Transverse colon (tissue), 4 donors: Measurements from ENCODE around the gene NLRC4. TPM values are rescaled to one million over a fixed set of nuclear protein-coding genes. Genes with fewer than 3 reads are reported as not detected.
"Not testable (repeated sequence)": the region's sequence is repeated elsewhere in the genome, so short reads cannot be mapped to it uniquely, and the experiment has no call there.

Experiments used
- DNase-seq: peaks from one replicate; pipeline ENCODE4 v3.0.0-alpha.2; 2019
- H3K27ac ChIP-seq, 4 donors: fragments of 200-600 bp; sonication (generic); 2 replicates each; pipeline ENCODE4 v1.5.1; 2016 to 2018; ENCODE audit warnings: inconsistent platforms in 4 of 4
- H3K27me3 ChIP-seq: fragments of 200-600 bp; sonication (generic); 2 replicates; pipeline ENCODE4 v1.5.1; 2017; ENCODE audit warnings: inconsistent platforms
- H3K36me3 ChIP-seq, 4 donors: fragments of 200-600 bp; sonication (generic); 2 replicates each; pipeline ENCODE4 v1.5.1; 2017 to 2019; ENCODE audit warnings: inconsistent platforms in 4 of 4
- H3K4me1 ChIP-seq, 4 donors: fragments of 200-600 bp; sonication (generic); 2 replicates each; pipeline ENCODE4 v1.5.1; 2017 to 2020; ENCODE audit warnings: inconsistent platforms in 4 of 4
- H3K4me3 ChIP-seq, 4 donors: fragments of 200-600 bp; sonication (generic); 1 replicate in 1 of 4; 2 replicates in 3 of 4; pipeline versions ENCODE4 v1.5.1 to v1.6.1; 2017 to 2019; ENCODE audit warnings: inconsistent platforms in 4 of 4
- H3K9me3 ChIP-seq, 2 donors: fragments of 200-600 bp; sonication (generic); 2 replicates each; pipeline ENCODE4 v1.5.1; 2017 to 2019; ENCODE audit warnings: inconsistent platforms in 2 of 2
- CTCF ChIP-seq, 5 experiments: fragments of 200-600 bp in 3 of 5; fragments of 450-650 bp in 2 of 5; sonication (generic) in 3 of 5; IDR thresholded peaks; 1 replicate in 2 of 5; 2 replicates in 3 of 5; pipeline ENCODE4 v1.5.1; 2016 to 2017; ENCODE audit warnings: antibody characterized with exemption in 5 of 5, inconsistent platforms in 3 of 5, mild to moderate bottlenecking in 2 of 5, moderate library complexity in 1 of 5
- EP300 ChIP-seq: sonication (generic); formaldehyde crosslinking; IDR thresholded peaks from one replicate; pipeline ENCODE4 v1.6.1; 2017; ENCODE audit warnings: antibody characterized with exemption, low read depth
- POLR2A ChIP-seq: fragments of 450-650 bp; IDR thresholded peaks from one replicate; pipeline ENCODE4 v1.6.1; 2016; ENCODE audit warnings: antibody characterized with exemption, mild to moderate bottlenecking, moderate library complexity
- POLR2AphosphoS5 ChIP-seq, 3 donors: sonication (generic); formaldehyde crosslinking; IDR thresholded peaks; one replicate each; pipeline ENCODE4 v1.6.1; 2016; ENCODE audit warnings: antibody characterized with exemption in 3 of 3
- WGBS, 2 donors: methylation state at CpG; one replicate each; pipeline ENCODE4 v1.1.5; 2018; ENCODE audit warnings: low coverage in 1 of 2; 5-methylcytosine and 5-hydroxymethylcytosine counted together
- in situ Hi-C, 4 donors: fragments of 200-750 bp; cut with MboI; loops; one replicate each; pipeline versions ENCODE4 v1.15.0 to v1.15.1; 2017; ENCODE audit warnings: low sequenced_read_pairs in 3 of 4, low pct_ligation_motif_present in 1 of 4, low pct_unique_long_range_greater_than_20kb in 1 of 4
- intact Hi-C: fragments of 100-400 bp; cut with DNase I; formaldehyde crosslinking; loops from one replicate; pipeline ENCODE4 v1.15.1; 2023; ENCODE audit warnings: low total_unique reads
- total RNA-seq, 4 donors: library from RNA; depleted of rRNA; stranded (reverse); fragments of >200 nt; gene quantifications; one replicate each; pipeline ENCODE4 v1.1.0, GENCODE V29; 2016

Gene NLRC4, protein sequence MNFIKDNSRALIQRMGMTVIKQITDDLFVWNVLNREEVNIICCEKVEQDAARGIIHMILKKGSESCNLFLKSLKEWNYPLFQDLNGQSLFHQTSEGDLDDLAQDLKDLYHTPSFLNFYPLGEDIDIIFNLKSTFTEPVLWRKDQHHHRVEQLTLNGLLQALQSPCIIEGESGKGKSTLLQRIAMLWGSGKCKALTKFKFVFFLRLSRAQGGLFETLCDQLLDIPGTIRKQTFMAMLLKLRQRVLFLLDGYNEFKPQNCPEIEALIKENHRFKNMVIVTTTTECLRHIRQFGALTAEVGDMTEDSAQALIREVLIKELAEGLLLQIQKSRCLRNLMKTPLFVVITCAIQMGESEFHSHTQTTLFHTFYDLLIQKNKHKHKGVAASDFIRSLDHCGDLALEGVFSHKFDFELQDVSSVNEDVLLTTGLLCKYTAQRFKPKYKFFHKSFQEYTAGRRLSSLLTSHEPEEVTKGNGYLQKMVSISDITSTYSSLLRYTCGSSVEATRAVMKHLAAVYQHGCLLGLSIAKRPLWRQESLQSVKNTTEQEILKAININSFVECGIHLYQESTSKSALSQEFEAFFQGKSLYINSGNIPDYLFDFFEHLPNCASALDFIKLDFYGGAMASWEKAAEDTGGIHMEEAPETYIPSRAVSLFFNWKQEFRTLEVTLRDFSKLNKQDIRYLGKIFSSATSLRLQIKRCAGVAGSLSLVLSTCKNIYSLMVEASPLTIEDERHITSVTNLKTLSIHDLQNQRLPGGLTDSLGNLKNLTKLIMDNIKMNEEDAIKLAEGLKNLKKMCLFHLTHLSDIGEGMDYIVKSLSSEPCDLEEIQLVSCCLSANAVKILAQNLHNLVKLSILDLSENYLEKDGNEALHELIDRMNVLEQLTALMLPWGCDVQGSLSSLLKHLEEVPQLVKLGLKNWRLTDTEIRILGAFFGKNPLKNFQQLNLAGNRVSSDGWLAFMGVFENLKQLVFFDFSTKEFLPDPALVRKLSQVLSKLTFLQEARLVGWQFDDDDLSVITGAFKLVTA
- total RNA-seq: 1 to 10 TPM in 1 of 4 donors, under 1 TPM in 3; 0.20 to 1.4 (median 0.39) TPM

GRCh38 chr2:32264422-32265105 is at the start of gene NLRC4:
TSS of gene NLRC4 (minus strand) at chr2:32264886. CDS start at chr2:32256775, 8,111 bp downstream.
- Histone ChIP-seq H3K9me3 (no peaks in the 10 kb centered on the region), H3K27ac (peak within 1 kb of the TSS; percentile 41 to 44 (median 44)), H3K4me1 (no peaks in the 10 kb centered on the region), H3K36me3 (no peaks in the 10 kb centered on the region), H3K4me3 (no peak within 1 kb of the TSS), H3K27me3 (no peaks in the 10 kb centered on the region)
- WGBS, 2 donors: 55 to 62% methylated on average over 7 of the region's 7 CpGs
- intact Hi-C loops (no loop called here), in situ Hi-C loops (no loop called here)
- DNase-seq: no peak
- TF ChIP-seq POLR2A (no peak), CTCF (IDR thresholded peaks at IDR 0.05) (no peak), EP300 (no peak), POLR2AphosphoS5 (IDR thresholded peaks at IDR 0.05) (no peak)

GRCh38 chr2:32310577-32310976 is 45.9 kb upstream of the NLRC4 start:
- intact Hi-C loops: no loop called here

GRCh38 chr2:32293966-32294562 is 29.4 kb upstream of the NLRC4 start:
- in situ Hi-C loops: not testable (repeated sequence)
- H3K36me3 ChIP-seq: peaks cover 0 to 34% (median 15%) of the 10 kb centered on the region in 4 donors

More at GRCh38 chr2:32310577-32310976, 45.9 kb upstream of the NLRC4 start:
- TF ChIP-seq POLR2A (no peak), POLR2AphosphoS5 (IDR thresholded peaks at IDR 0.05) (no peak), CTCF (IDR thresholded peaks at IDR 0.05) (no peak)
- DNase-seq: no peak
- H3K27ac ChIP-seq: no peak overlapping the region
- 93 to 95% methylated on average over 7 of the region's 7 CpGs for WGBS, 2 donors
- no peaks in the 10 kb centered on the region for H3K27me3 ChIP-seq
- H3K4me1 ChIP-seq: no peaks in the 10 kb centered on the region
- H3K36me3 ChIP-seq: peaks cover 0 to 47% (median 11%) of the 10 kb centered on the region in 4 donors
- H3K9me3 ChIP-seq: no peaks in the 10 kb centered on the region
- in situ Hi-C loops: no loop called here
- no peak overlapping the region for H3K4me3 ChIP-seq

GRCh38 chr2:32293493-32293892 is 28.8 kb upstream of the NLRC4 start:
- H3K36me3 ChIP-seq: peaks cover 0 to 29% (median 14%) of the 10 kb centered on the region in 4 donors
- H3K27ac ChIP-seq, DNase-seq, H3K4me3 ChIP-seq, in situ Hi-C loops, H3K9me3 ChIP-seq, H3K27me3 ChIP-seq, intact Hi-C loops: not testable (repeated sequence)
- WGBS, 2 donors: 94% methylated on average over 14 of the region's 26 CpGs; no CpG with 5 or more reads in 1 of the 2 donors
- H3K4me1 ChIP-seq: peaks cover 4 to 19% (median 12%) of the 10 kb centered on the region in 4 donors

More at GRCh38 chr2:32293966-32294562, 29.4 kb upstream of the NLRC4 start:
- DNase-seq, H3K27ac ChIP-seq, H3K4me3 ChIP-seq, H3K9me3 ChIP-seq, H3K27me3 ChIP-seq, intact Hi-C loops: not testable (repeated sequence)
- H3K4me1 ChIP-seq: peaks cover 0 to 13% (median 6%) of the 10 kb centered on the region in 4 donors
- 98% methylated on average over 24 of the region's 43 CpGs; no CpG with 5 or more reads in 1 of the 2 donors for WGBS, 2 donors
